ENCODE results near the gene EFHD2. TPM values are rescaled to one million over a fixed set of nuclear protein-coding genes. Genes with fewer than 3 reads are reported as not detected.

Gene EFHD2
- total RNA-seq, 3 donors from 2014 or later (not counting 1 experiment from before 2014, with no cell fraction given) = 804 to 952 (median 855) TPM

DNA sequence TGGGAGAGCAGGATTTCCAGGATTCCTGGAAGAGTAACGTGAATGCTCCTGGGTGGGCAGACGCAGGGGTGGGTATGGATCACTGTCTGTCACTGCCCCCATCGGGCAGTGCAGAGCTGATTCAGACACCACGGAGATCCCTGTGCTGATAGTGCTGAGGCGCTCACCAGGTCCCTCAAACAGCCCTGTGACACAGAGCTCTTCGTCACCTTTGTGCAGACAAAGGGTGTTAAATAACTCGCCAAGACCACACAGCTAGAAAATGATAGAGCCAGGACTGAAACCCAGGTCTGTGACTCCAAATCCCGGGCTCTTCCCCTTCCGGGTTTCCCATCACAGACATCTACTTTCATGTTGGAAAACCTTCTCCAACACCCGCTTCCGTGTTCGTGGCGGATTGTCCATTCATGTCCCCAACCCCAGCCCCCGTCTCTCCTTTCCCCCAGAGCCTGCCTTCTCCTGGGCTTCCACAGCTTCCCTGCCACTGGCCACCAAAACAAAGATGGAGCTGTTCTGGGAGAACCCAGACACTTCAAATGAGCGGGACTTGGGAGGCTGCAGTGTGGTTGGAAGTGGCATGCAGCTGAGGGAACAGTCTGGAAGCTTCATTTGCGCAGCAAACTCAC lies 2.6 kb downstream of the EFHD2 start:
- no peaks in the 10 kb centered on the region for H3K36me3 Mint-ChIP-seq
- H3K27me3 Mint-ChIP-seq (ENCODE audit: low read depth in 2 of 2) = no peaks in the 10 kb centered on the region
- H3K4me1 Mint-ChIP-seq = peaks cover 80 to 87% of the 10 kb centered on the region in 2 donors
- no peaks in the 10 kb centered on the region for H3K9me3 Mint-ChIP-seq
- DNase-seq (peak; percentile 71 to 81), ATAC-seq (peak; percentile 39 to 68 (median 54))
- no peaks in the 10 kb centered on the region for H3K9me3 ChIP-seq (ENCODE audit: control insufficient read depth, insufficient read depth, low read length)
- WGBS (ENCODE audit: insufficient coverage) = 39% methylated on average over 16 of the region's 16 CpGs
- intact Hi-C loops (cut with micrococcal nuclease) = no loop called here
- peak overlapping the region; percentile 99 for H3K27ac ChIP-seq (ENCODE audit: low read length)
- TF ChIP-seq, protein P1, sequence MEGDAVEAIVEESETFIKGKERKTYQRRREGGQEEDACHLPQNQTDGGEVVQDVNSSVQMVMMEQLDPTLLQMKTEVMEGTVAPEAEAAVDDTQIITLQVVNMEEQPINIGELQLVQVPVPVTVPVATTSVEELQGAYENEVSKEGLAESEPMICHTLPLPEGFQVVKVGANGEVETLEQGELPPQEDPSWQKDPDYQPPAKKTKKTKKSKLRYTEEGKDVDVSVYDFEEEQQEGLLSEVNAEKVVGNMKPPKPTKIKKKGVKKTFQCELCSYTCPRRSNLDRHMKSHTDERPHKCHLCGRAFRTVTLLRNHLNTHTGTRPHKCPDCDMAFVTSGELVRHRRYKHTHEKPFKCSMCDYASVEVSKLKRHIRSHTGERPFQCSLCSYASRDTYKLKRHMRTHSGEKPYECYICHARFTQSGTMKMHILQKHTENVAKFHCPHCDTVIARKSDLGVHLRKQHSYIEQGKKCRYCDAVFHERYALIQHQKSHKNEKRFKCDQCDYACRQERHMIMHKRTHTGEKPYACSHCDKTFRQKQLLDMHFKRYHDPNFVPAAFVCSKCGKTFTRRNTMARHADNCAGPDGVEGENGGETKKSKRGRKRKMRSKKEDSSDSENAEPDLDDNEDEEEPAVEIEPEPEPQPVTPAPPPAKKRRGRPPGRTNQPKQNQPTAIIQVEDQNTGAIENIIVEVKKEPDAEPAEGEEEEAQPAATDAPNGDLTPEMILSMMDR (IDR thresholded peaks at IDR 0.05) = no peak
- H3K27ac Mint-ChIP-seq = peak overlapping the region; percentile 93 to 100
- H3K4me1 ChIP-seq (ENCODE audit: control insufficient read depth, insufficient read depth, low read length) = peaks cover 81% of the 10 kb centered on the region
- H3K4me3 Mint-ChIP-seq = peak overlapping the region; percentile 97
- H3K36me3 ChIP-seq (ENCODE audit: control insufficient read depth, insufficient read depth, low read length) = peaks cover 43% of the 10 kb centered on the region
- H3K27me3 ChIP-seq (ENCODE audit: control insufficient read depth, insufficient read depth, low read length) = no peaks in the 10 kb centered on the region
- H3K4me3 ChIP-seq (ENCODE audit: low read length) = peak overlapping the region; percentile 97

DNA sequence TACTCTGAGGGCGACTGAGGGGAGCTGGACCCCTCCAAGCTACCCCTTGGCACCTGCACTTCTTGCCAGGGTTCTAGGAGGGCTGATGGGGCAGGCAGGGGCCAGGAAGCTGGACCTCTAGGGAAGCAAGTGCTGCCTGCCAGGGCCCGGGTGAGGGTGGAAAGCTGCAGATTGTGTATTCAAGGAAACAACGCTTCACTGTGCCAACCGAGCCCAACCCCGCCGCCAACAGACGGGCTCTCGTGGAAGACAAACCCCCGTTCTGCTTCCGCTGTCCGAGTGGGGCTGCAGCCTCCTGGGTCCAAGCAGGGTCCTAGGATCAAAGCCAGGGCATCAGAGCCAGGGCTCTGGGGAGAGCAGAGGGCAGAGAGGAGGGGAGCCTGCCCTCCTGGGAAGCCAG lies 3.2 kb downstream of the EFHD2 start:
- H3K27me3 ChIP-seq (ENCODE audit: control insufficient read depth, insufficient read depth, low read length) = no peaks in the 10 kb centered on the region
- Mint-ChIP-seq H3K4me3 (peak overlapping the region; percentile 97), H3K9me3 (no peaks in the 10 kb centered on the region), H3K36me3 (no peaks in the 10 kb centered on the region), H3K4me1 (peaks cover 80 to 87% of the 10 kb centered on the region in 2 donors), H3K27ac (peak overlapping the region; percentile 93 to 100), H3K27me3 (ENCODE audit: low read depth in 2 of 2) (no peaks in the 10 kb centered on the region)
- H3K27ac ChIP-seq (ENCODE audit: low read length) = peak overlapping the region; percentile 99
- peak in 1 of 2 donors; percentile 20 for DNase-seq
- H3K36me3 ChIP-seq (ENCODE audit: control insufficient read depth, insufficient read depth, low read length) = peaks cover 43% of the 10 kb centered on the region
- peaks cover 81% of the 10 kb centered on the region for H3K4me1 ChIP-seq (ENCODE audit: control insufficient read depth, insufficient read depth, low read length)
- 58% methylated on average over 11 of the region's 11 CpGs for WGBS (ENCODE audit: insufficient coverage)
- no peak for ATAC-seq
- peak overlapping the region; percentile 97 for H3K4me3 ChIP-seq (ENCODE audit: low read length)
- no peaks in the 10 kb centered on the region for H3K9me3 ChIP-seq (ENCODE audit: control insufficient read depth, insufficient read depth, low read length)
- TF ChIP-seq, protein P1 (IDR thresholded peaks at IDR 0.05) = no peak
- intact Hi-C loops (cut with micrococcal nuclease) = no loop called here

DNA sequence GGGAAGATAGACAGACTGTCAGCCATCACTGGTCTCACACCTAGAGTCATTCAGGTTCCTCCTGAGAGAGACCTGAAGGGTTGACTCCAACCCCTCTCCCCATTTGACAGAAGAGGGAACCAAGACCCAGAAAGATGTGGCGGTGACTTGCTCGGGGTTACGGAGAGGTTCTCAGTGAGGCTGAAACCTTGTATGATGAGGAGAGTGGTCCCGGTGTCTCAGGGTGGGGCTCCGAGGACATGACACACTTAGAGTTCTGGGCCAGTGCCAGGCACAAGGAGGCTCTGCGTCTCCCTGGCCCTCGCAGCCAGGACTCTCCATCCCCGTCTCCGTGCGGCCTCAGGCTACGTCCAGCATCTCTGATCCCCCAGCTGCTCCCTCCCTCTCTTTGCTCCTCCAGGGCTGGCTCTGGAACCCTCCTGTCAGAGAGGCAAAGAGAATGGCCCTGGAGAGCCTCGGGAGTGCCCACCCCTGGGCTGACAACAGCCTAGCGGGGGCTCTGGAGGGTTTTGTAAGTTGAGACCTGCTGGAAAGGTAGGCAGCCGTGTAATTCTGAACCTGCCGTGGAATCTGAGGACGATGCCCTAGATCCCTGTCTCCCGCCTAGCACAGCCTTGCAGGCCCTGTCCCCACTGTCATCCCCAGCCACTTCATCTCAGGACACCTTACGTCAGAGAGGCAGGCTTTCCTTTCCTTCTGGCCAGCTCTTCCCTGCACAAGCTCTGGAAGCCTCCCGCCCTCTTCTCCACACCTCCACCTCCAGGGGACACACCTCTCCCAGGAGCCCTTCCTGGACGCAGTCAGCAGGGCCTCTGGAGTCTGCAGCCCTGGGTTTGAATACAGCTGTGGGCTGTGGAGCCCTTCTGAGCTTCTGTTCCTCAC lies 4.1 kb downstream of the EFHD2 start:
- peak overlapping the region; percentile 93 to 100 for H3K27ac Mint-ChIP-seq
- no peak for ATAC-seq
- H3K4me3 Mint-ChIP-seq = peak overlapping the region; percentile 97
- no peaks in the 10 kb centered on the region for H3K27me3 Mint-ChIP-seq (ENCODE audit: low read depth in 2 of 2)
- Histone ChIP-seq H3K27me3 (ENCODE audit: control insufficient read depth, insufficient read depth, low read length) (no peaks in the 10 kb centered on the region), H3K9me3 (ENCODE audit: control insufficient read depth, insufficient read depth, low read length) (no peaks in the 10 kb centered on the region), H3K4me1 (ENCODE audit: control insufficient read depth, insufficient read depth, low read length) (peaks cover 81% of the 10 kb centered on the region), H3K4me3 (ENCODE audit: low read length) (peak overlapping the region; percentile 97), H3K27ac (ENCODE audit: low read length) (peak overlapping the region; percentile 99), H3K36me3 (ENCODE audit: control insufficient read depth, insufficient read depth, low read length) (peaks cover 46% of the 10 kb centered on the region)
- intact Hi-C loops (cut with micrococcal nuclease) = no loop called here
- TF ChIP-seq, protein P1 (IDR thresholded peaks at IDR 0.05) = no peak
- WGBS (ENCODE audit: insufficient coverage) = 72% methylated on average over 20 of the region's 20 CpGs
- H3K9me3 Mint-ChIP-seq = no peaks in the 10 kb centered on the region
- no peaks in the 10 kb centered on the region for H3K36me3 Mint-ChIP-seq
- peak in 1 of 2 donors; percentile 18 for DNase-seq
- peaks cover 75 to 84% of the 10 kb centered on the region in 2 donors for H3K4me1 Mint-ChIP-seq
